ENCODE measurements around the gene KCNJ6. TPM values are rescaled to one million over a fixed set of nuclear protein-coding genes. Genes with fewer than 3 reads are reported as not detected.
"Not testable (repeated sequence)": the region's sequence is repeated elsewhere in the genome, so short reads cannot be mapped to it uniquely, and the experiment has no call there.

Gene KCNJ6
- total RNA-seq, 4 donors from 2014 or later, result not detected

DNA sequence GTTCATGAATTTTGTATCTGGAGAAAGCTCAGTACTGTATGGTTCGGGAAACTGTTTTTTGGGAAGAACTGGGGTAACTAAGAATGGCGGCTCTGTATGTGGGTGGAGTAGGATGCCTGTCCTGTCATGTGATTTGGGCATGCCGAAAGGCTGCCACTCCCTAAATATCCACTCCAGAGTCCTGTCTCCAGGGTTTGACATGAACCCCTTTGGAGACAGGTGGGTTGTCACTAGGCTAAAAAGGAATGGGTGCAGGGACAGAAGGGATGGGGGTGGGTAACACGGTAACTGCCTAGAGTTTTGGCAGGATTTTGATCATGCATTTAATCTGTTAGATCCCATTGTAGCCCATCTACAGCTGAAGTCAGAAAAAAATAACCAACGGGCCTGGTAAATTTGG, 150.1 kb downstream of the KCNJ6 start:
- no peak for DNase-seq
- Histone ChIP-seq H3K4me1 (no peaks in the 10 kb centered on the region), H3K27me3 (no peaks in the 10 kb centered on the region), H3K27ac (no peak overlapping the region), H3K4me3 (no peak overlapping the region), H3K36me3 (no peaks in the 10 kb centered on the region), H3K9me3 (no peaks in the 10 kb centered on the region)
- no peak for TF ChIP-seq POLR2A (IDR thresholded peaks at IDR 0.05)
- TF ChIP-seq, protein P1, sequence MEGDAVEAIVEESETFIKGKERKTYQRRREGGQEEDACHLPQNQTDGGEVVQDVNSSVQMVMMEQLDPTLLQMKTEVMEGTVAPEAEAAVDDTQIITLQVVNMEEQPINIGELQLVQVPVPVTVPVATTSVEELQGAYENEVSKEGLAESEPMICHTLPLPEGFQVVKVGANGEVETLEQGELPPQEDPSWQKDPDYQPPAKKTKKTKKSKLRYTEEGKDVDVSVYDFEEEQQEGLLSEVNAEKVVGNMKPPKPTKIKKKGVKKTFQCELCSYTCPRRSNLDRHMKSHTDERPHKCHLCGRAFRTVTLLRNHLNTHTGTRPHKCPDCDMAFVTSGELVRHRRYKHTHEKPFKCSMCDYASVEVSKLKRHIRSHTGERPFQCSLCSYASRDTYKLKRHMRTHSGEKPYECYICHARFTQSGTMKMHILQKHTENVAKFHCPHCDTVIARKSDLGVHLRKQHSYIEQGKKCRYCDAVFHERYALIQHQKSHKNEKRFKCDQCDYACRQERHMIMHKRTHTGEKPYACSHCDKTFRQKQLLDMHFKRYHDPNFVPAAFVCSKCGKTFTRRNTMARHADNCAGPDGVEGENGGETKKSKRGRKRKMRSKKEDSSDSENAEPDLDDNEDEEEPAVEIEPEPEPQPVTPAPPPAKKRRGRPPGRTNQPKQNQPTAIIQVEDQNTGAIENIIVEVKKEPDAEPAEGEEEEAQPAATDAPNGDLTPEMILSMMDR (IDR thresholded peaks at IDR 0.05 in 4 of 5, conservative IDR thresholded peaks at IDR 0.05 in 1 of 5), result no peak
- no peak for ATAC-seq
- intact Hi-C loops (cut with DNase I; ENCODE audit: low total_unique reads), result no loop called here
- in situ Hi-C loops (cut with MboI; ENCODE audit: low sequenced_read_pairs in 4 of 4), result no loop called here

DNA sequence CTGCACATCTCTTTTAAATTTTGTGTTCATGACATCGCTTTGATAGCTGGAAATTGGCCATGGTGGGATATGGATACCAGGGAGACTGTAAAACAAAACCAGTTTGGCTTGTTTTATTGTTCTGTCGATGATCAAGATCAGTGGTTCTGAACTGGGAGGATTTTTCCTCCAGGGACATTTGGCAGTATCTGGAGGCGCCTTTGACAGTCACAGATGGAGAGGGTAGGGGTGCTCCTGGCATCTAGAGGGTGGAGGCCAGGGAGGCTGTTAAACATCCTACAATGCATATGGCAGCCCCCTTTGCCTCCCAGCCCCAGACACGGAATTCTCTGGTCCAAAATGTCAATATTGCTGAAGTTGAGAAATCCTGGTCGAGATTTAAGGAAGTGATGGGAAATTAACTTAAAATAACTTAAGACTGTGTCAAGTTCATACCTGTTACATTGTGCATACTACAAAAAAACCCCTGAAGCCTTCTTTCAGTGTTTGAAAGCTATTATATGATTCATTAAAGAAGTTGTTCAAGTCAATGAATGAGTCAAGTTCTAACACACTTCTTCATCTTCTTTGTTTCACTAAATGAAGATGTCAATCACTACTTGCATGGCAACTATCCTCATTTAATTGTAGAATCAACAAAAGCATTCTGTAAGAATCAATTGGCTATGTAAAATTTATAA, 150.9 kb downstream of the KCNJ6 start:
- in situ Hi-C loops (cut with MboI; ENCODE audit: low sequenced_read_pairs in 4 of 4) (no loop called here), intact Hi-C loops (cut with DNase I; ENCODE audit: low total_unique reads) (no loop called here)
- ATAC-seq (no peak), DNase-seq (no peak)
- Histone ChIP-seq H3K4me1 (no peaks in the 10 kb centered on the region), H3K36me3 (no peaks in the 10 kb centered on the region), H3K4me3 (no peak overlapping the region), H3K27ac (no peak overlapping the region), H3K27me3 (no peaks in the 10 kb centered on the region), H3K9me3 (no peaks in the 10 kb centered on the region)
- TF ChIP-seq, protein P1 (IDR thresholded peaks at IDR 0.05 in 4 of 5, conservative IDR thresholded peaks at IDR 0.05 in 1 of 5), result no peak
- no peak for TF ChIP-seq POLR2A (IDR thresholded peaks at IDR 0.05)

DNA sequence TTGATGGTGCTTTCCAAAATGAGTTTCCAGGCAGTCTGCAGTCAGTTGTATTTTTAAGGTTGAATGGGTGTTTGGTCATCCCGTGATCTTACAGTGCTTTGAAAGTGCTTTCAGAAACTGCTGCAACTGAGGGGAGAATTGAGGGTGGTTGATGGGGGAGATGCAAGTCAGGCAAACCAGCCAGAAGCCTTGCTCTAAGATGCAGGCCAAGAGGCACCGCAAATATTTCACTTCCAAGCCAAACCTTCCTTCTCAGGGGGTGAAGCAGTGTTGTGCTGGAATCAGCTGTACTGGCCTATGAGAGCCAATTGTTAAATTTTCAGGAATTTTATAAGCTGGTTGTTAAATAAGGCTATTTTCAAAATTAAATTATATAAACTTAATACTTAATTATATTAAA, 151.6 kb downstream of the KCNJ6 start:
- in situ Hi-C loops (cut with MboI; ENCODE audit: low sequenced_read_pairs in 4 of 4), result no loop called here
- intact Hi-C loops (cut with DNase I; ENCODE audit: low total_unique reads), result no loop called here

DNA sequence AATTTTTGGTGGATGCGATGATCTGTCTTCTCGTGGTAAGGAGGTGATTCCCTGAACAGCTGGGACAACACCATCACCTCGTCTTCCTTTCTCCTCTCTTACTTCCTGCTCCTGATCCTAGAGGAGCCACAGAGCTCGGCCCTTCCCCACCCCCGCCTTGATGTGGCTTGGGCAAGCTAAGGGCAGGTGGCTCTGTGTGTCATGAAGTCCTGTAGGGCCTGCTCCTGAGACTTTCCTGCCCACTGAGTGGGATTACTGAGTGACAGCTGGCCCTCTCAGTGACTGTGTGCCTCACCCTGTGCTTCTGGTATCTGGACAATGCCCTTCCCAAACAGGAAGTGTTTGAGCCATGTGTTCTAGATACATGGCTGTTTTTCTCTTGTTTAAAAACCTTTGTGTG, 153.0 kb downstream of the KCNJ6 start:
- TF ChIP-seq, protein P1 (IDR thresholded peaks at IDR 0.05 in 4 of 5, conservative IDR thresholded peaks at IDR 0.05 in 1 of 5), result no peak
- TF ChIP-seq POLR2A (IDR thresholded peaks at IDR 0.05), result no peak
- Histone ChIP-seq H3K36me3 (no peaks in the 10 kb centered on the region), H3K4me1 (no peaks in the 10 kb centered on the region), H3K9me3 (no peaks in the 10 kb centered on the region), H3K4me3 (no peak overlapping the region), H3K27me3 (no peaks in the 10 kb centered on the region), H3K27ac (no peak overlapping the region)
- intact Hi-C loops (cut with DNase I; ENCODE audit: low total_unique reads), result no loop called here
- no peak for ATAC-seq
- DNase-seq, result no peak
- in situ Hi-C loops (cut with MboI; ENCODE audit: low sequenced_read_pairs in 4 of 4), result no loop called here

More for the DNA sequence above, 151.6 kb downstream of the KCNJ6 start:
- no peak for ATAC-seq
- H3K27ac ChIP-seq, result no peak overlapping the region
- H3K27me3 ChIP-seq, result no peaks in the 10 kb centered on the region
- H3K36me3 ChIP-seq, result no peaks in the 10 kb centered on the region
- H3K4me3 ChIP-seq, result no peak overlapping the region
- no peak for DNase-seq
- no peaks in the 10 kb centered on the region for H3K9me3 ChIP-seq
- H3K4me1 ChIP-seq, result no peaks in the 10 kb centered on the region
- TF ChIP-seq, protein P1 (IDR thresholded peaks at IDR 0.05 in 4 of 5, conservative IDR thresholded peaks at IDR 0.05 in 1 of 5), result no peak
- no peak for TF ChIP-seq POLR2A (IDR thresholded peaks at IDR 0.05)

DNA sequence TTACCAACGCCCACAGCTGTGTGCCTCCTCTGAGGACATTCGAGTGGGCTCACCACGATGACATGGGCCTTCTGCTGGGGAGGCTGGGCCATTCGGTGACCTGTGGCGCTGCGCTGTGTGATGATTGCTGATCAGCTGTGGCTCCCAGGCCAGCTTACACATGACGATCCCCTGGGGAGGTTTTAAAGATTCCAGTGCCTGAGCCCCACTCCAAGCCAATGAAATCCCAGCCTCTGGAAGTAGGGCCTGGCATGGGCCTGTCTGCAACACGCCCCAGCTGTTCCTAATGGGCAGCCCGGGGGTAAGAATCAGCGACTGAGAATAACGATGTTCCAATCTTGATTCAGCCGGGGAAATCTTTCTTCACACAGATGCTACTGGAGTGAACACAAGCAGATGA, 153.7 kb downstream of the KCNJ6 start:
- Histone ChIP-seq H3K4me3 (no peak overlapping the region), H3K9me3 (no peaks in the 10 kb centered on the region), H3K36me3 (no peaks in the 10 kb centered on the region), H3K27me3 (no peaks in the 10 kb centered on the region), H3K4me1 (no peaks in the 10 kb centered on the region), H3K27ac (no peak overlapping the region)
- intact Hi-C loops (cut with DNase I; ENCODE audit: low total_unique reads), result no loop called here
- ATAC-seq, result no peak
- in situ Hi-C loops (cut with MboI; ENCODE audit: low sequenced_read_pairs in 4 of 4), result no loop called here
- no peak for DNase-seq
- no peak for TF ChIP-seq POLR2A (IDR thresholded peaks at IDR 0.05)
- TF ChIP-seq, protein P1 (IDR thresholded peaks at IDR 0.05 in 4 of 5, conservative IDR thresholded peaks at IDR 0.05 in 1 of 5), result no peak

DNA sequence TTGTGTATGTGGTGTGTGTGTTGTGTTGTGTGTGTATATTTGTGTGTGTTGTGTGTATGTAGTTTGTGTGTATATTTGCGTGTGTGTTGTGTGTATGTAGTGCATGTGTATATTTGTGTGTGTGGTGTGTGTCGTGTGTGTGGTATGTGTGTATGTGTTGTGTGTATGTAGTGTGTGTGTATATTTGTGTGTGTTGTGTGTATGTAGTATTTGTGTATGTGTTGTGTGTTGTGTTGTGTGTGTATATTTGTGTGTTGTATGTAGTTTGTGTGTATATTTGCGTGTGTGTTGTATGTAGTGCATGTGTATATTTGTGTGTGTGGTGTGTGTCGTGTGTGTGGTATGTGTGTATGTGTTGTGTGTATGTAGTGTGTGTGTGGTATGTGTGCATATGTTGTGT, 154.9 kb downstream of the KCNJ6 start:
- intact Hi-C loops (cut with DNase I; ENCODE audit: low total_unique reads), result not testable (repeated sequence)

More for the DNA sequence above, 154.9 kb downstream of the KCNJ6 start:
- H3K27me3 ChIP-seq; in situ Hi-C loops (cut with MboI; ENCODE audit: low sequenced_read_pairs in 4 of 4); H3K4me3 ChIP-seq; H3K4me1 ChIP-seq; H3K9me3 ChIP-seq; ATAC-seq; H3K36me3 ChIP-seq; H3K27ac ChIP-seq; DNase-seq: not testable (repeated sequence)
